ENCODE results near the gene LTF.
A peak's percentile ranks its signal among the peaks of the same experiment; 100 is the strongest.

Gene LTF

DNA sequence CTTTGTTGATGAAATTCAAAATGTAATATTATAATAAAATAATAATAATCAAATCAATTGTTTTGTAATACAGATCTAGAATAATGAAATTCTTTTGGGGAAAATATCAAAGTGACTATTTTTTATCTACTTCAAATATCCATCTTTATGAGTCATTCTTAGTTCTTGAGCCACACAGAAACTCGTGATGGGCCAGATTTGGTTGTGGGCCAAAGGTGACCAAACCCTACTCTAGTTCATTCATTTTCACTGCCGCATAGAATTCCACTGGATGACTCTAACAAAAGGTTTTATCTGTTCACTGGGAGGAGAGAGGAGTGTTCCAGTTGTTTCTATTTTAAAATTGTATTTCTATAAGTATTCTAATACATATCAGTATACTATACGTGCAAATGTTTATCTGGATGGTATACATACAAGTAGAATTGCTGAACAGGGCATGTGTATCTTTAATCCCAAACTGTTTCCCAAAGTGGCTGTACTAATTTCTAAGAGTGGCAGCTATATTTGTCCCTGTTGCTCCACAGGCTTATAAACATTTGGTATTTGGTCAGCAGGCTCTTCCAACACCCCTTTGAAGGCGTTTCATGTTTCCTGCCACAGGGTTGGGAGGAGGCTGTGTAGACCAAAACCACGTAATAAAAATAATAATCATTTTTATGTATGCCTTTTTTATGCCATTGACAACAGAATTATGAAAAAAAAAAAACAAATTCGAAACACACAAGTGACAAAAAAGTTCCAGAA is 25.8 kb upstream of the LTF start:
- DNase-seq, result no peak

DNA sequence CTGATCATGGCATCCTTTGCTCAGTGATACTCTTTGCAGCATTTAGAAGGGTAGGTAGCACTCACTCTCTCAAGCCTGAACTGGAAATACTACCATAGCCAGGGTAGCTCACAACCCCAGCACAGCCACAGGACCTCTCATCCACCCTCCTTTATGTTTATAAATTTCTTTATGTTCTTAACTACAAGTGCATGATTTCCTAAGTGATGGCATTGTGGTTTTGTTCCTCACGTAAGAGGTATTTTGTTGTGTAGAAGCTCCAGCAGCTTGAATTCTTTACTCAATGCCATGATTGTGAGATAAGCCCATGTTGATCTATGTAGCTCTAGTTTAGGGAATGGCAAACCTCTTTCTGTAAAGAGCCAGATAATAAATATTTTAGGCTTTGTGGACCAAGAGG is 25.2 kb upstream of the LTF start:
- no peak for DNase-seq

DNA sequence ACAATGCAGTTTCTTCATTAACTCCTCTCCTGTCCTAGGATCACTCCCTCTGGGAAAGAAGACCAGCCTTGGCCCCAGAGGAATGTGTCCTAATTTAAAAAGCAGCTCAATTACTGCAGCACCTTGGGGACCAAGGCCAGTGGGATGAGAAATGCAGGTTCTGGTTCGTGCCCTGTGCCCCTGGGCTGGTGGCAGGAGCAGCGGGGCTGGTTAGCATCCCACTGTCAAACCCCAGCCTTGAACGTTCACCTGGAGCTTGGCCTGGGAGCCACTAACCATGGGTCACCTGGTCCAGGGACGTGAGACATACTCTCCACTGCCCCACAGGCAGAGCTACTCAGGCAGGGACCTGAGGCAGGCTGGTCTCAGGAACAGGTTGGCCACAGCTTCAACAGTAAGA is 24.7 kb upstream of the LTF start:
- no peak for DNase-seq

DNA sequence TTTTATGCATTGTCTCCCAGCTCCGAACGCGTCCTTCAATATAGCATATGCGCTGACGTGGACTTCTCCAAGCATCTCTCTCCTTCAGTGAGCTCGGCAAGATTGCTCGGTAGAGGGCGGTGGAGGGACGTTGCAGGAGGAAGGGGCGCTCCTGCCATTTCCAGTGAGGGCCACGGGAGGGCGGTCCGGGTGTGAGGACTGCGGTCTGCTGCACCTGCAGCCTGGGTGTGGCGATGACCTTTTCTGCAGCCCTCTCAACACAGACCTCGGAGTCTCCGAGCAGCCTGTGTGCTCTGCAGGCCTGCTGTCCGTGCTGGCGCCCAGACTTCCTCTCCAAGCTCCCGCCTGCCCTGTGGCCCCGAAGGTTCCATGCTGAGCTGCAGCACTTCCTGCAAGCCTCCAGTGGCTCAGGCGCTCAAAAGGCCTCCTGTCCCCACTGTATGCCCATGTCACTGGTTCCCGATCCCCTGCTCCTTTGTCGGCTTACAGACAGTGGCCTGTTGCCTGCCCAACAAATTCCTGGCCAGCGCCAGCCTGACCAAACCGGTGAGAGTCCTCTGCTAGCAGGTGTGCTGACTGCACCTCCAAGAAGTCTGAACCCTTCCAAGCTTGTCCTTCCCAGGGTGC is 24.1 kb upstream of the LTF start:
- DNase-seq, result peak; percentile 90

DNA sequence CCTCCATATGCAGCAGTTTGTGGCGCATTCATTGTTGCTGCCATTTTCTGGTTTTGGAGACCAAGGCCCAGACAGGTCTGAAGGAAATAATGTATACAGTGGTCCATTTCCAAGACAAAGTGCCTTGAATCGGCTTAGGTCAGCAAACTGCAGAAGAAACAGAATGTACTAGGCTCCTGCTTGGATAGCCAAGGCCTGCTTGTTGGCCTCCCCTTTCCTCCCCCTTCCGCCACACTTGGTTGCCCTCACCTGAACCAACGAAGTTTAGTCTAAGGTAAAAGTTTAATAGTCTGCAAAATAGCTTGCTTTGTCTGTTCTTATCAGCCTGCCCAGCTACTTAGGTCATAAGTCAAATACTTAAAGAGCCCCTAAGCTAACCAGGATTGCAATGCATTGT is 21.1 kb upstream of the LTF start:
- DNase-seq, result no peak

DNA sequence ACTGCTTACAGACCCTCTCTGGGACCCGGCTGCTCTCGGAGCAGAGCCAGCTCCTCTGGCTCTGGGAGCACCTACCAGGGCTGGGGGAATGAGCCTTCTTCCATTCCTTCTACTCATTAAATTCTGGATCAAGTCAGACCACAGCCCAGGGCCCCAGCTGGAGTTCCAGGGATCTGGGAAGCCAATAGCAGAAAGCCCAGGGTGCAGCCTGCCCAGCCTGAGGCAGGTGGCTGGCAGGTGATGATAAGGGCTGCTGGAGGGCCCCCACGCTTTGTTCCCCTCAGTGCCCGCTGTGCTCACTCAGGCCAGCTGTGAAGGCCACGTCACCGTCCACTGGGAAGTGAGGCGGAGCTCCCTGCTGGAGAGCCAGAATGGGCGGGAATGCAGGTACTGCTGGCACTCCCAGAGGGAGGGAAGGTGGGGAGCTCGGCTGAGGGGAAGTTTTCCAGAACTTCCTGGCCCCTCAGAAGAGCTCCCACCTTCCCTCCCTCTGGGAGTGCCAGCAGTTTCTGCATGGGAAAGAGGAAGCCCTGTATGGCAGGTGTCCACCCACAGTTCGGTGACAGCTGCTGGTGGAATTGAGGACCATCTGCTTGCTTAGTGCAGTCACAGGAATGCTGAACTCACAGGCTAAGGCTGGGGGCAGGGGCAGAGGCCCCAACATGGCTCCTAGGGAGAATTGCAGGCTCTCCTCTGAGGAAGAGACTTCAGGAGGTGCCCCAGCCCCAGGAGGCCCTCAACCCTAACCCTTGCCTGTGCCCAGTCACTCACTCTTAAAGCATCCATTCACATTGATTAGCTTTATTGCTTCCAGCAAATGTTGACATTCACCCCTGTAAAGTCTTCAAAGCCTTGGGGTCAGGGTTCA is 20.4 kb upstream of the LTF start:
- no peak for DNase-seq

DNA sequence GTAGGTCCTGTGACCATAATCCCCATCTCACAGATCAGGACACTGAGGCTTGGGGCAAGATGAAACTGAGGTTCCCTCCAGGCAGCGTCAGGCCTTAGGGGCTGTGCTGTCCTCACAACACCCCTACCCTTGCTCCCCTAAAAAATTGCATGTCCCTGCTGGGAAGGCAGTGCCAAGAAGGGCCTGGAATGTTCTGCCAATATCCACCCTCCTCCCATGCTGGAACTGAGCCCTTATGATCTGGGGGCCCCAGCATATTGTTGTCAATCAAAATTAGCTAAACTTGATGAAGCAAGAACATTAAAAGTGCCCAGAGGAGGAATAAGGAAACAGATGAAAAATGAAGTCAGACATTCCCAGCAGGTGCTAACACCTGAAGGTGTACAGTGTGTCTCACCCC is 19.7 kb upstream of the LTF start:
- no peak for DNase-seq

DNA sequence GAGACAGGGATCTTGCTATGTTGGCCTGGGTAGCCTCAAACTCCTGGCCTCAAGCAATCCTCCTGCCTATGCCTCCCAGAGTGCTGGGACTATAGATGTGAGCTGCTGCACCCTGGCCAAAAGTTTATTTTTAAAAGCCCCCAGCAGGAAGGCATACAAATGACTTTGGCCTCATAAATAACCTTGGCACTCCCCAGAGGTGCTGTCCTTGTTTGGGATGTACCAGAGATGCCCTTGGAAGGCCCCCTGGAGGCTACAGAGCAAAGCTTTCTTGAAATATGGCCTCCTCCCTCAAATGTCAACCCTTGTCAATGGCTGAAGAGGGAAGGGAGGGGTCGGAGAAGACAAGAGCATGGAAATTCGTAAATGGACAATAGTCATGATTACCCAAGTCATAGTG is 19.1 kb upstream of the LTF start:
- no peak for DNase-seq

DNA sequence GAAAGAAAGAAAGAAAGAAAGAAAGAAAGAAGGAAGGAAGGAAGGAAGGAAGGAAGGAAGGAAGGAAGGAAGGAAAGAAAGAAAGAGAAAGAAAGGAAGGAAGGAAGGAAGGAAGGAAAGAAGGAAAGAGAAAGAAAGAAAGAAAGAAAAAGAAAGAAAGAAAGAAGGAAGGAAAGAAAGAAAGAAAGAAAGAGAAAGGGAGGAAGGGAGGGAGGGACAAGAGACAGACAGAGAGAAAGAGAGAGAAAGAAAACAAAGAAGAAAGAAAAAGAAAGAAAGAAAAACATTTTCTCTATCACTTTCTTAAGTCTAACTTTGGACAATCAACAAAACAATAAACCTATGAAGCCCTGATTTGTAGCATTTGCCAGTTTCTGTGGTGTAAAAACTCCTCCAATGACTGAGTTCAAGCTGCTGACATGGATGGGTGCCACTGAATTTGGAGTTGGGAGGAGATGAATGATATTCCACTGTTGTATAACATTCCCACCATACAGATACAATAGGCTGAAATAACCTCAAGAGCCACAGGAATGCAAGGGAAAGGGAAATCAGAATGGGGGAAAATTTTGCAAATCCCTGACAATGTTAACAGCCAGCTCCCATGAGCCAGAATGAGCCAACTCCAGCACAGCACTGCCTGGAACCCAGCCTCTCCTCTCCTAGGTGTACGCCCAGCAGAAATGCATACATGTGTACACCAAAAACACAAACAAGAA is 18.1 kb upstream of the LTF start:
- DNase-seq, result no peak

DNA sequence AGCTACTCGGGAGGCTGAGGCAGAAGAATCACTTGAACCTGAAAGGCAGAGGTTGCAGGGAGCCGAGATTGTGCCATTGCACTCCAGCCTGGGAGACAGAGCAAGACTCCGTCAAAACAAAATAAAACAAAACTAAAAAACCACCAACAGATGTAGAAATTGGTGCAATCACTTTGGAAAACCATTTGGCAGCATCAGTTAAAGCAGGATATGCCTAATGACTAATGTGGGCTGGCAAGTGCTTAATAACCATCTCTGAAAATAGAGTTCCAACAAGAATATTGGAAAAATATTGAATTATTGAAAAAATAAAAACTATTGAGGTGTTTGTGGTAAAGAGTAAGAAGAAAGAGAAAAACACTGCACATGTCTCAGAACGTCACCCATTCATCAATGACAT is 16.9 kb upstream of the LTF start:
- no peak for DNase-seq

DNA sequence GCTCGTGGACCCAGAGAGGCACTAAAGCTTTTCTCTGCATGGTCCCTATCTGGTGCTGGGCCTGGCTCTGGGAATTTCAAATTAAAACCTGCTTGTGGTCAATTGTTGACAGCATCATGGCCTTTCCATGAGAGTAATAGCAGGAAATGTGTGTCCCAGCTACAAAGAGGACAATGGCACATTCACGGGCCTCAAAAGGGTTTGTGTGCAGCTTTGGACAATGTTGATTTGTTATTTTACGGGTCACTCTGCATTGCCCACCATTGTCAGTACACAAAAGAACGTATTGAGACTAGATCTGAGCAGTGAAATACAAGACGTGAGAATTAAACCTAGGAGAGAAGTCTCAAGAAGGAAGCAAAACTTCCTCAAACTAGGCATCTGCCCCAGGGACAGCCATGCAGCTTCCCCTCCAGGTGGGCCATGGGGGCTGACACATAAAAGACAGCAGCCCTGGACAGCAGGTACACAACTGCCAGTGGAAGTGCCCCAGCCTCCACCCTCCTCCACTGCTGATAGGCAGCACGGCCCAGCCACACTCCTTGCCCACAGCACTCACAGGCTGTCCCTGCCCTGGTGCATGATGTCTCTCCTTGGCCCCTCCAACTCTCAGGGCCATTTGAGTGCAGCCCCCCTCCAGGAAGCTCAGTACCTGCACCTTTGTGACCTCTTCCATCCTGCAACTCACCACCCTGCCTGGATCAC is 15.9 kb upstream of the LTF start:
- no peak for DNase-seq

DNA sequence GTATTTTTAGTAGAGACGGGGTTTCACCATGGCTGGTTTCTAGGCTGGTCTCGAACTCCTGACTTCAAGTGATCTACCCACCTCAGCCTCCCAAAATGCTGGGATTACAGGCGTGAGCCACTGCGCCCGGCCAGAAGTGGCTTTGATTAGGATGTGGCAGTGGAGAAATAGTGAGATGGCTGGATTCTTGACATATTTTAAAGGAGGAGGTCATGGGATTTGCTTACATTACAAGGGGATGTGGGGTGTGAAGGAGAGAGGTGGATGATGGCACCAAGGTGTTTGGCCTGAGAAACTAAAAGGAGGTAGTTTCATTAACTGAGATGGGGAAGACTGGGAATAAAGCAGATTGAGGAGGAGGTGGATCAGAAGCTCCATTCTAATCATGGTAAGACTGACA is 15.0 kb upstream of the LTF start:
- DNase-seq, result no peak

DNA sequence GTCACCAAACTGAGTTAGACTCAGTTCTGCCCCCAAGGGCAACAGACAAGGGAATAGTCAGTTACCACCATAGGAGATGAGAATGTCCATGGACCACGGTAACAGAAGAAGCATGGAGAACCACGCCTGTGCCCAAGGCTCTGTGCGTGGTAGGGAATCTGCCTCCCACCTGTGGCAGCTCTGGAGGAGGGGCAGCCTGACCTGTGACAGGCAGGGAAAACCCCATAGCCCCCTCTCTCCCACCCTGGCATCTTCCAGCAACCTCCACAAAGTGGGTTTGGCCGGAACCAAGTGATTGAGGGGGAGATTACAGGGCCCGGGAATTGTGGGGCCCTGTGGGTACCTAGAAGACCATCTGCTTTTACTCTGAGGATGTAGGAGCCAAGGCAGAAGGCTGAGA is 14.3 kb upstream of the LTF start:
- DNase-seq, result no peak

DNA sequence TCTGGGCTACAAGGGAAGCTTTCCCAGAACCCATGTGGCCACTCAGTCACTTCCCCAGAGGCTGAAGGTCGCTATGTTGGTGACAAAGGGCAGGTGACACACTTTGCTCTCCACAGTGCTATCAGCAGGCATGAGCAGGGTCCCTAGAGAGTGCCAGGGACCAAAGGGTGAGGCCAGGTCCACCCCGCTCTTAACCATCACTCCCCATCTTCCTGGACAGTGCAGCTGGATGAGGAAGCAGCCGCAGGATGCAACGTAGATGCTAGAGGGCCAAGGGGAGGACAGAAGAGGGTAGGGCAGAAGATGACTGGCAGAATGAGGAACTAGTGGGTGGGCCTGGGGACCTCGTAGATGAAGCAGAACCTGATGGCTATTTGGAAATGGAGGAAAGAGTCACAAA is 13.6 kb upstream of the LTF start:
- DNase-seq, result no peak

DNA sequence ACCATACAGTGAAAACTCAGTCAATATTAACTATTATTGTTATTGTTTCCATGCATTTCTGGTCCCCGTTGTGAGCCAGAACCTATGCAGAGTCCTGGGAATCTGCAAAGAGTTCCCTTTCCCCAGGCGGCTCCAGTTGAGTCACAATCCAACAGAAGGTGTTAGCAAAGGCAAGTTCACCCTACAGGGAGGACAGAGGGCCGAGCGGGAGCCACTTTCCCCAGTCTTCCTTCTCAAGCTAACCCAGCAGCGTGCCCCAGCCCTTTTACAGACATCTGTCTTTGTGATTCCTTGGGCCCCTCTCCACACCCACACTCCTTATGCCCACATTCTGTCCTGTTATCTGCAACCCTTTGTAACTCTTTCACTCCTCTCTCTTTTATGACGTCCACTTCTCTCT is 13.1 kb upstream of the LTF start:
- no peak for DNase-seq

DNA sequence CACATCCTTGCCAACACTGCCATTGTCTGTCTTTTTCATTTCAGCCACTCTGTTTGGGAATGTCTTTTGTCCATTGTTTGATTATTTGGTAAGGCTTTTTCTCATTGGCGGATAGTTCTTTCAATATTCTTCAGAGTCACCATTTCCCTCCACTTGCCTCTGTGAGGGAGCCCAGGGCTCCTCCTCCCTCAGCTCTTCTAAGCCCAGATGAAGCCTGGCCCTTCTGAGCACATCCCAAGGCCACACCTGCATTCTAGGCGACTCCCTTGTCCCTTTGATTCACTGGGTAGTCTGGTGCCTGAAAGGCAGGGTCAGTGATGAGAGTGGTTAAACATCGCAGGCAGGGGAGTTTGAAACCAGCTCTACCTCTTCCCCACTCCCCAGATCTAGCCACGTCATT is 12.4 kb upstream of the LTF start:
- DNase-seq, result no peak

DNA sequence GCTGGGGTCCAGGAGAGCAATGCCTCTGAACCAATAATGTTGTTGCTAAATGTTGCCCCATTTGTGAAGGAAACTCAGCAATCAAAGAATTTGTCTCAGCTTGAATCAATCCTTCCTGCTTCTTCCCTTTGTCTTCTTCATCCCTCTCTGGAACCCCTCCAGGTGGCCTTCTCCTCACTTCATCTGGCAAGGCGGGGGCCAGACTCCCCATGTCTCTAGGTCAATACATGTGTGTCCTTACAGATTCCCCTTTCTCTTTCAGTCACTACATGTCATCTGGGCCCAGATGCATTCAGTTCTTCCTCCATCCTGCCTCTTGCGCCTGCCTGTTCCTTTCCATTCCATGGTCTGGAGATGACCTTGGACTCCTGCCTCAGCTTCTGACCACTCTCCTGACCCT is 8.0 kb upstream of the LTF start:
- no peak for DNase-seq

DNA sequence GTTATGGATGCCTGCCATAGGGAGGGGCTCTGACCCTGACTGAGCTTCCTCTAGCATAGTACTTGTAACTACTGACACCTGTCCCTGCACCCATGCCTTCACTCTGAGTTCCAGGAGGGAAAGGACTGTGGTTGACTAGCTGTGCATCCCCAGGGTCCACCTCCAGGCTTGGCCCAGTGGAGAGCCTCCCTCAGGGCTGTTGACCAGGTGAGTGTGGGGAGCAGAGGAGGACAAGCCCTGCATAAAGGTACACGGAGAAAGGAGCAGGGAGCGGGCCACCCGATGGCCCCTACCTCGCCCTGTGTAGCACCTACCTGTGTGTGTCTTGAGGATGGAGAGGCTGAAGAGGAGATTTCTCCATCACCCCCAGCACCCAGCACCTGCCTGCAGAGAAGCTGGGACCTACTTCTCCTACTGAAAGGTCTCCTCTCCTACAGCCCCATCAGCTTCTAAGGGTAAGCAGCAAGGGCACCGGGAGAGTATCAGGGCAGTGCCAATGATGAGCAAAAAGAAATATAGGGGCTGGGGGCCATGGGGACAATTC is 6.7 kb upstream of the LTF start:
- DNase-seq, result no peak

DNA sequence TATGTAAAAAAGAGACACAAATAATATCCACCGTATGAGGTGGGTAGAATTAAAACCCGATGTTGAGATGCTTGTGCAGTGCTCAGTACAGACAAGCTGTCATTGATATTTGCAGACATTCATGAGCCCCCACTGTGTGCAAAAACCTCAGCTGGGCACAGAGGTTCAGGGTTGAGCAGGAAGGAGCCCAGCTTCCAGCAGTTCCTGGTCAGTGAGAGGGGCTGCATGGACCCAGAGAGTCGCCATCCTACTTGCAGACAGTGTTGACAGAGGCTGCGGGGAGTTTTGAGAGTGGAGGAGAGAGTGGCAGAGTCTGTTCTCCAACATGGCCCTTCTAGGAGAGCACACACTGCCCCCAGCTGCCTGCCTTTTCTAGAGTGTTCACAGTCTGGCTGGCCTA is 6.1 kb upstream of the LTF start:
- no peak for DNase-seq

DNA sequence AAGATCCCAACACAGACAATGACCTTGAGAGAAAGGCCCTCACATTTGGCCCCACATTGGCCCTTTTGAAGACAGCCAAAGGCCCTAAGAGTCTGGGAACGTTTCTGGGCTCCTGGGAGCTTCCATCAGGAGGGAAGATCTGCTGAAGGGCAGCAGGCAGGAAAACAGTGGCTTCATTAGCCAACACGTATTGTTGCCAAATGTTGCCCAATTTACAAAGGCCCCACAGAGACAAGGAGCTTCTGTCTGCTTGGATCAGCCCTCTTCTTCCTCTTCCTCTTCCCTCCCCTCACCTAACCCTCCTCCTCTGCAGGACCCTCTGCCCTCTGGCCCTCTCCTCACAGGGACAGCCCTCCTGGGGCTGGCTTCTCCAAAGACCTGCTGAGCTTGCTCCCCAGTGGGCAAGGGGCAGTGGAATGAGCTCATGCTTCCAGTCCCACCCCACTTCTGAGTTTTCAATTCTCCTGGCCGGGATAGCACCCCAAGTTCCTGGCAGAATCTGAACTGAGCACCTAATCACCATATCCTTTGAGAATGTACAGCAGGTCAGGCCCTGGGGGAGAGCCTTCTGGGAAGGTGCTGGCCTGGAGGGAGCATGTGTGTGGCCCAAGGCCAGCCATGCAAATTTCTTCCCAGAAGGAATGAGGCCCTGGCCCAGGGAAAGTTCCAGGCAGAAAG is 5.1 kb upstream of the LTF start:
- no peak for DNase-seq

DNA sequence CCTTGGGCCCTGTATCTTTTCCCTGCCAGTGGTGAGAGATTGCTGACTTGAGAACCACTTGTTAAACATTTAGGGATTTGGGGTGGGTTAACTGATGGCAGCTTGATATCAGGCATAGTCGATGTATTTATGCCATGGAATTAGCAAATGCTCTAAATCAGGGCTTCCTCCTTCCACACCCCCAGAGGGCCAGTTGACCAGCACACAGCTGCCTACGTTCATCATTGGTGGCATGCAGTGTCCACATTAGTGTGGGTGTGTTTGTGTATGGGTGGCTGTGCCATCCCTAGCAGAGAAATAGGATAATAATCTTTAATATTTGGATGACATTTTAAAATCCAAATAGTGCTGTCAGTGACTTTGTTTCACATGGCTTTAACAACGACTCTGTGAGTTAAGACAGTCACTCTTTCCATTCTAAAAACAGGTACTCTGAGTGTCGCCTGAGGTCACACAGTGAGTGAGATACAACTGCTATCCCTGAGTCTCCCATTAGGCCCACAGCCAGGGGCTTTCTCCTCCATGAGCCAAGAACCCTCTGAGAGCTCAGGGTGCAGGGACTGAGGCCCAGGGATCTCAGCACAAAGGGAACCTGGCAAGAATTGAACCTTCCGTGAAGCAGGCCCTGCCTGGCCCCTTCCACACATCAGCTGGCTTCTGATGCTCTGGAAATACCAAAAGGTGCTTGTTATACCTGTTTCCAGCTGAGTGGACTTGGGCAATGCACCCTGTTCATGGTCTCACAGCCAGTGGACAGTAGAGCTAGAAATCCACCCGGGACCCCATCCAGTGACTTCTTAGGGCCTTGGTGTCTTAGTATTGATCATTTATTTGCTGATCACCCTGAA is 4.3 kb upstream of the LTF start:
- no peak for DNase-seq

All from CD4-positive, alpha-beta T cell treated with Interleukin-4 for 4 hours (primary cell).